ENCODE data around the gene PRKCZ. TPM values are rescaled to one million over a fixed set of nuclear protein-coding genes. Genes with fewer than 3 reads are reported as not detected.

Gene PRKCZ
- 10 to 100 TPM in 9 of 10 donors, 1 to 10 TPM in 1; 8.4 to 17.8 (median 14.2) TPM for total RNA-seq
- 10 to 100 TPM; 14.6 to 18.4 TPM for polyA plus RNA-seq
- long read RNA-seq, donor 1, transcript PRKCZ-201 (18 exons, 2,326 nt), result major isoform, 27 of 37 reads
- long read RNA-seq, donor 1, partial matches to known transcripts, result 5 of 37 reads
- long read RNA-seq, donor 1, other reads (novel, unspliced or antisense), result 5 of 37 reads
- long read RNA-seq, donor 2, transcript PRKCZ-201 (18 exons, 2,326 nt), result major isoform, 22 of 33 reads
- long read RNA-seq, donor 2, partial matches to known transcripts, result 3 of 33 reads
- long read RNA-seq, donor 2, other reads (novel, unspliced or antisense), result 8 of 33 reads
- long read RNA-seq, donor 3, partial matches to known transcripts, result 2 of 8 reads
- long read RNA-seq, donor 3, other reads (novel, unspliced or antisense), result 4 of 8 reads

DNA sequence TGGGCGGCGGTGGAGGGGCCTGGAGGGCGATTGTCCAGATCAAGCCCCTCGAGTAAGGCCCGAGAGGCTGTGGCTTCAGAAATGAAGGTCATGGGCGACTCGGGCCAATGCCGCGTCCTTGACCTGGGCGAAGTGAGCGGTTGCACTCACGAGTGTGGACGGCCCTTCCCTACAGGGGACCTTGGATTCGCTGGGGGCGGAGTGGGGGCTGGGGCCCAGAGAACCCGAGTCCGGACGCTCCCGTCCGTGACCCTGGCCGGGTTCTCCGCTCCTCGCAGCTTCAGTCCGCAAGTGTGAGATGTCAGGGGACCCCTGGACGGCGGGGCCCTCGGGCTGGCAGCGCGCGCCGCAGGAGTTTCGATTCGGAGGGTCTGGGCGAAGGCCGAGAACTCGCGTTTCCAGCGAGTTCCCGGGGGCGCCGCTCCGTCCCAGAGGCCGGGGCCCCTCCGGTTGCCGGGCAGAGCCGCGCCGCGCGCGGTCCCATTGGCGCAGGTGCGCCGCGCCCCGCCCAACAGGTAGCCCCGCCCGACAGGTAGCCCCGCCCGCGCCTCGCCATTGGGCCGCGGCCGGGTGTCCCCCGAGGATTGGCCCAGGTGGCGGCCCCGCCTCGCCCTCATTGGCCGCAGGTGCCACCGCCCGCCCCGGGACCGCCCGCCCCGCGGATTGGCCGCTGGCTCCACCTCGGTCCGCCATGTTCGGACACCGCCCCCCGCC lies at the start of gene PRKCZ:
TSS of gene PRKCZ (plus strand) at position 694 of the 714 bp plus-strand sequence. CDS start 220 bp downstream, outside the sequence.
- intact Hi-C loops (cut with DNase I), result loop anchor here in 8 of 10 donors (5.0 to 10.0 kb wide), 4 partner anchors 88 to 108 kb away; no protein-coding TSS in a partner anchor
- WGBS, 2 donors, result 2 to 3% methylated on average over 56 to 83 of the region's 83 CpGs
- H3K27me3 ChIP-seq, result peaks cover 0 to 73% (median 61%) of the 10 kb centered on the region in 7 donors

DNA sequence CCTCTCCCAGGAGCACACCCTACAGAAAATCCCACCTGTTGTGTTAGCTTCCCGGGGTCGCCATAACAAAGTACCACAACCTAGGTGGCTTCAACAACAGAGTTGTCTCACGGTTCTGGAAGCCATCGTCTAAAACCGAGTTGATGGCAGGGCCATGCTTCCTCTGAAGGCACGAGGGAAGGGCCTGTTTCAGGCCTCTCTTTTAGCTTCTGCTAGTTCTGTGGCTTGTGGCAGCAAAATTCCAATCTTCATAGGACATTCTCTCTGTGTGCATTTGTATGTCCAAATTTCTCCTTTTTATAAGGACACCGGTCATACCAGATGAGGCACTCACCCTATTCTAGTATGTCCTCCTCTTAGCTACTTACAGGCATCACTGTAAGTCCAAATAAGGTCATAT lies 49.8 kb upstream of the PRKCZ start:
- Histone ChIP-seq H3K4me1 (peaks cover 0 to 15% (median 0%) of the 10 kb centered on the region in 9 donors), H3K9me3 (no peaks in the 10 kb centered on the region), H3K4me3 (no peak overlapping the region), H3K36me3 (no peaks in the 10 kb centered on the region), H3K27ac (no peak overlapping the region), H3K27me3 (peaks cover 4 to 64% (median 42%) of the 10 kb centered on the region in 7 donors)
- TF ChIP-seq, protein P1, sequence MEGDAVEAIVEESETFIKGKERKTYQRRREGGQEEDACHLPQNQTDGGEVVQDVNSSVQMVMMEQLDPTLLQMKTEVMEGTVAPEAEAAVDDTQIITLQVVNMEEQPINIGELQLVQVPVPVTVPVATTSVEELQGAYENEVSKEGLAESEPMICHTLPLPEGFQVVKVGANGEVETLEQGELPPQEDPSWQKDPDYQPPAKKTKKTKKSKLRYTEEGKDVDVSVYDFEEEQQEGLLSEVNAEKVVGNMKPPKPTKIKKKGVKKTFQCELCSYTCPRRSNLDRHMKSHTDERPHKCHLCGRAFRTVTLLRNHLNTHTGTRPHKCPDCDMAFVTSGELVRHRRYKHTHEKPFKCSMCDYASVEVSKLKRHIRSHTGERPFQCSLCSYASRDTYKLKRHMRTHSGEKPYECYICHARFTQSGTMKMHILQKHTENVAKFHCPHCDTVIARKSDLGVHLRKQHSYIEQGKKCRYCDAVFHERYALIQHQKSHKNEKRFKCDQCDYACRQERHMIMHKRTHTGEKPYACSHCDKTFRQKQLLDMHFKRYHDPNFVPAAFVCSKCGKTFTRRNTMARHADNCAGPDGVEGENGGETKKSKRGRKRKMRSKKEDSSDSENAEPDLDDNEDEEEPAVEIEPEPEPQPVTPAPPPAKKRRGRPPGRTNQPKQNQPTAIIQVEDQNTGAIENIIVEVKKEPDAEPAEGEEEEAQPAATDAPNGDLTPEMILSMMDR (IDR thresholded peaks at IDR 0.05), result no peak
- 87 to 88% methylated on average over 7 of the region's 7 CpGs for WGBS, 2 donors
- ATAC-seq, result no peak
- intact Hi-C loops (cut with DNase I), result no loop called here
- no peak for DNase-seq

More for the DNA sequence above, at the start of gene PRKCZ:
- peak; percentile 71 to 79 for DNase-seq
- peak; percentile 76 to 92 (median 84) for ATAC-seq
- no peaks in the 10 kb centered on the region for H3K36me3 ChIP-seq
- peak within 1 kb of the TSS; percentile 19 to 64 (median 55) for H3K4me3 ChIP-seq
- H3K4me1 ChIP-seq, result peaks cover 12 to 30% (median 22%) of the 10 kb centered on the region in 9 donors
- no peaks in the 10 kb centered on the region for H3K9me3 ChIP-seq
- peak within 1 kb of the TSS in 3 of 10 donors; percentile 19 to 50 (median 34) for H3K27ac ChIP-seq
- TF ChIP-seq, protein P1 (IDR thresholded peaks at IDR 0.05), result no peak

DNA sequence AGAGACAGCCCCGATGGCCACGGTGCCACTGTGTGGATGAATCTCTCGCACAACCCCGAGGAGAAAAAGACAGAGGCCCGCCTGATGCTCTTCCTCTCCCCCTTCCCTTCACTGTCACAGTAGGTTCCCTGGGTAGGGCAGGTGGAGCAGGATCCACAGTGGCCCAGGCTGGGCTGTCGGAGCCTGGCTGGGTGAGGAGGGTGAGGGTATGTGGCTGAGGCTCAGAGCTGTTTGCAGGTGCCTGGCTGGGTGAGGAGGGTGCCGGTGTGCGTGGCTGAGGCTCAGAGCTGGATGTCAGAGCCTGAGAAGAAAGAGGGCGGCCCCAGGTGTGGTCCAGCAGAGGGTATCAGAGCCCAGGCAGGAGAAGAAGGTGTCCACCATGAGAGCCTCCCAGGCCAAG lies 49.4 kb upstream of the PRKCZ start:
- H3K27me3 ChIP-seq, result peaks cover 4 to 68% (median 46%) of the 10 kb centered on the region in 7 donors
- ATAC-seq, result no peak
- H3K4me1 ChIP-seq, result peaks cover 0 to 13% (median 0%) of the 10 kb centered on the region in 9 donors
- H3K36me3 ChIP-seq, result no peaks in the 10 kb centered on the region
- H3K4me3 ChIP-seq, result no peak overlapping the region
- H3K9me3 ChIP-seq, result no peaks in the 10 kb centered on the region
- no peak overlapping the region for H3K27ac ChIP-seq
- TF ChIP-seq, protein P1 (IDR thresholded peaks at IDR 0.05), result no peak
- DNase-seq, result no peak
- intact Hi-C loops (cut with DNase I), result no loop called here
- WGBS, 2 donors, result 84 to 93% methylated on average over 9 of the region's 9 CpGs

DNA sequence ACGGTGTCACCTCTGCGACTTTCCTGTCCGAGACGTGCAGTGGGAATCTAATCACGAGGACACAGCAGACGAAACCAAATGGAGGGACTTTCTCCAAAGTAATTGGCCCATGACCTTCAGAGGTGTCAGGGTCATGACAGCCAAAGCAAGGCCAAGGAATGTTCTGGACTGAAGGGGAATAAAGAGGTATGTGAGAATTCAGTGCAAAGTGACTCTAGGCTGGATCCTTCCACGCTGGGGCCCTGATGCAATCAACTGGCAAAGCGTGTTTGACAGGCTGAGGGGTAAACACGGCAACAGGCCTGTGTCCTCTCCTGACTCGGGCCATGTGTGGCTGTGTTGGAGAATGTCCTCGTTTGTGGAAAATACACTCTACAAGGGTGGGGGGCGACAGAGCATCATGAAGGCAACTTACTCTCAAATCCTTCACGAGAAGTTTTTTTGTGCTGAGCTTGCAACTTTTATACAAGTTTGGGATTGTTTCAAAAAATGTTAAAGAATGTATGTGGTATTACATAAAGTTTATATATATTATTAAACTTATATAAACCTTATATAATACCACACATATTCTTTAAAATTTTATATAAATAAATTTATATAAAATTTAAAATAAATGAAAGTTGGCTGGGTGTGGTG lies 48.3 kb upstream of the PRKCZ start:
- peaks cover 4 to 75% (median 52%) of the 10 kb centered on the region in 7 donors for H3K27me3 ChIP-seq
- no peak for ATAC-seq

More for the DNA sequence above, 48.3 kb upstream of the PRKCZ start:
- Histone ChIP-seq H3K27ac (no peak overlapping the region), H3K36me3 (no peaks in the 10 kb centered on the region), H3K4me1 (peaks cover 0 to 7% (median 0%) of the 10 kb centered on the region in 9 donors), H3K4me3 (no peak overlapping the region), H3K9me3 (no peaks in the 10 kb centered on the region)
- no peak for DNase-seq
- intact Hi-C loops (cut with DNase I), result no loop called here
- TF ChIP-seq, protein P1 (IDR thresholded peaks at IDR 0.05), result no peak
- 80 to 84% methylated on average over 13 of the region's 13 CpGs for WGBS, 2 donors
